ENCODE results near the gene ITPR3. TPM values are rescaled to one million over a fixed set of nuclear protein-coding genes. Genes with fewer than 3 reads are reported as not detected.
A peak's percentile ranks its signal among the peaks of the same experiment; 100 is the strongest.

Gene ITPR3
- total and polyA plus RNA-seq, 5 donors: 4.7 to 9.1 (median 6.4) TPM

DNA sequence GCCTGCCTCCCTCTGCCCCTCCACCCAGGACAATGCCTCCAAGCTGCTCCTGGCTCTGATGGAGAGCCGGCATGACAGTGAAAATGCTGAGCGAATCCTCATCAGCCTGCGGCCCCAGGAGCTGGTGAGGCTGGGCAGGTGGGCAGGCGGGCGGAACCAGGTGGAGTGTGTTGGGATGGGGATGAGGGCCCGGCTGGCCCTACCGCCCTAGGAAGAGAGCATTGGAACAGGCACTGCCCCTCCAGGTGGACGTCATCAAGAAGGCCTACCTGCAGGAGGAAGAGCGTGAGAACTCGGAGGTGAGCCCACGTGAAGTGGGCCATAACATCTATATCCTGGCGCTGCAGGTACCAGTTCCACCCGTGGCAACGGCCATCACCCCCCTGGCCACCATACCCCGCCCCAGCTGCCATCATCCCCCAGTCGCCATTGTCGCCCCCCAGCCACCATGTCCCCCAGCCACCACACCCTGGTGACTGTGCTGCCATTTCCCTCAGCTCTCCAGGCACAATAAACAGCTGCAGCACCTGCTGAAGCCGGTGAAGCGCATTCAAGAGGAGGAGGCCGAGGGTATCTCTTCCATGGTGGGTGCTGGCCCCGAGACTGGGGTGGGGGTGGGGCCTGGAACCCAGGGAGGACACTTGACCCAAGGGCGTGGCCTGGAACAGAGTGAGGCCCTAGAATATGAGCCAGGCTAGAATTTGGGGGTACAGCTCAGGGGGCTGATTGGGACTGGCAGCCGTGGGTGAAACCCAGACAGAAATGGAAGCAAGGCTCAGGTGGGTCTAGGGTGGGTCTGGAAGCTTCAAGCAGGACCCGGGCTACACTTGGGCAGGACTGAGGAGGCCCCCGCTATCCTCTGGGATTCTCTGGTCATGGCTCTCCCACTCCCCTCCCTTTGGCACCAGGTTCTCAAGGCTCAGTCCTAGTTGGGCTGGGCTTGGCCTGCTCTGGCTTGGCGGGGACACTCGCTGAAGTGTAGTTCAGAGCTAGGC lies 66.2 kb downstream of the ITPR3 start:
- no peaks in the 10 kb centered on the region for H3K9me3 ChIP-seq (ENCODE audit: control insufficient read depth, low read length)
- peak in 1 of 3 donors; percentile 43 for DNase-seq
- ATAC-seq: no peak
- intact Hi-C loops (cut with DNase I): no loop called here
- no peaks in the 10 kb centered on the region for H3K27me3 ChIP-seq (ENCODE audit: control insufficient read depth, insufficient read depth)
- no peak overlapping the region for H3K4me3 ChIP-seq (ENCODE audit: low read length)
- no peak overlapping the region for H3K27ac ChIP-seq (ENCODE audit: low read length)
- 93% methylated on average over 27 of the region's 27 CpGs for WGBS
- H3K4me1 ChIP-seq (ENCODE audit: control insufficient read depth, insufficient read depth, low read length): peaks cover 5% of the 10 kb centered on the region

- Histone ChIP-seq H3K4me3 (ENCODE audit: low read length) (no peak overlapping the region), H3K27ac (ENCODE audit: low read length) (no peak overlapping the region), H3K27me3 (ENCODE audit: control insufficient read depth, insufficient read depth) (no peaks in the 10 kb centered on the region), H3K9me3 (ENCODE audit: control insufficient read depth, low read length) (no peaks in the 10 kb centered on the region), H3K4me1 (ENCODE audit: control insufficient read depth, insufficient read depth, low read length) (peaks cover 11% of the 10 kb centered on the region)
- ATAC-seq (no peak), DNase-seq (peak in 1 of 3 donors; percentile 40)
- intact Hi-C loops (cut with DNase I): no loop called here
- WGBS: 94% methylated on average over 20 of the region's 20 CpGs
Observed at GRCh38 chr6:33688006-33688405, 66.9 kb downstream of the ITPR3 start.

GRCh38 chr6:33688451-33689147 lies 67.5 kb downstream of the ITPR3 start:
- WGBS: 92% methylated on average over 25 of the region's 25 CpGs
- H3K27ac ChIP-seq (ENCODE audit: low read length): no peak overlapping the region
- intact Hi-C loops (cut with DNase I): no loop called here
- DNase-seq (peak in 1 of 3 donors; percentile 32), ATAC-seq (no peak)
- no peaks in the 10 kb centered on the region for H3K9me3 ChIP-seq (ENCODE audit: control insufficient read depth, low read length)
- no peak overlapping the region for H3K4me3 ChIP-seq (ENCODE audit: low read length)
- H3K4me1 ChIP-seq (ENCODE audit: control insufficient read depth, insufficient read depth, low read length): peaks cover 11% of the 10 kb centered on the region
- no peaks in the 10 kb centered on the region for H3K27me3 ChIP-seq (ENCODE audit: control insufficient read depth, insufficient read depth)

DNA sequence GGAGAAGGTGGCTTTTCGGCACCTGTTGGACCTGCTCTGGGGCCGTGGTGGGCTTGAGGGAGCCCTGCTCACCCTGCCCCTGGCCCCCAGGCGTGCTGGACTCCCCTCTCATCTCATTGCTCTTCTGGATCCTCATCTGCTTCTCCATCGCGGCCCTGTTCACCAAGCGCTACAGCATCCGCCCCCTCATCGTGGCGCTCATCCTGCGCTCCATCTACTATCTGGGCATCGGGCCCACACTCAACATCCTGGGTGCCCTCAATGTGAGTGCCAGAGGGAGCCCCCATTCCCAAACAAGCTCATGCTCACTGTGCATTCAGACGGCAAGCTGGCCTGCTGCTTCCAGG lies 68.0 kb downstream of the ITPR3 start:
- Histone ChIP-seq H3K4me1 (ENCODE audit: control insufficient read depth, insufficient read depth, low read length) (peaks cover 11% of the 10 kb centered on the region), H3K9me3 (ENCODE audit: control insufficient read depth, low read length) (no peaks in the 10 kb centered on the region), H3K27ac (ENCODE audit: low read length) (no peak overlapping the region), H3K27me3 (ENCODE audit: control insufficient read depth, insufficient read depth) (no peaks in the 10 kb centered on the region), H3K4me3 (ENCODE audit: low read length) (no peak overlapping the region)
- DNase-seq: no peak
- ATAC-seq: no peak
- 77% methylated on average over 12 of the region's 12 CpGs for WGBS
- intact Hi-C loops (cut with DNase I): no loop called here

- Histone ChIP-seq H3K27me3 (ENCODE audit: control insufficient read depth, insufficient read depth) (no peaks in the 10 kb centered on the region), H3K27ac (ENCODE audit: low read length) (no peak overlapping the region), H3K4me1 (ENCODE audit: control insufficient read depth, insufficient read depth, low read length) (peaks cover 17% of the 10 kb centered on the region), H3K9me3 (ENCODE audit: control insufficient read depth, low read length) (no peaks in the 10 kb centered on the region), H3K4me3 (ENCODE audit: low read length) (no peak overlapping the region)
- intact Hi-C loops (cut with DNase I): loop anchor here in 1 of 4 donors (10.0 kb wide), 1 partner anchor 105 kb away; the partner anchor contains the start of gene BAK1
- 91% methylated on average over 10 of the region's 10 CpGs for WGBS
- no peak for ATAC-seq
- DNase-seq: no peak
Observed at GRCh38 chr6:33689879-33690278, 68.8 kb downstream of the ITPR3 start.

GRCh38 chr6:33690766-33691165 lies 69.6 kb downstream of the ITPR3 start:
- Histone ChIP-seq H3K4me3 (ENCODE audit: low read length) (no peak overlapping the region), H3K4me1 (ENCODE audit: control insufficient read depth, insufficient read depth, low read length) (peaks cover 24% of the 10 kb centered on the region), H3K27ac (ENCODE audit: low read length) (no peak overlapping the region), H3K9me3 (ENCODE audit: control insufficient read depth, low read length) (no peaks in the 10 kb centered on the region), H3K27me3 (ENCODE audit: control insufficient read depth, insufficient read depth) (no peaks in the 10 kb centered on the region)
- 81% methylated on average over 13 of the region's 13 CpGs for WGBS
- ATAC-seq: no peak
- DNase-seq: no peak
- intact Hi-C loops (cut with DNase I): loop anchor here in 1 of 4 donors (10.0 kb wide), 1 partner anchor 106 kb away; the partner anchor contains the start of gene BAK1

- no peak for DNase-seq
- WGBS: 82% methylated on average over 15 of the region's 15 CpGs
- no peaks in the 10 kb centered on the region for H3K27me3 ChIP-seq (ENCODE audit: control insufficient read depth, insufficient read depth)
- peak overlapping the region; percentile 49 for H3K27ac ChIP-seq (ENCODE audit: low read length)
- intact Hi-C loops (cut with DNase I): loop anchor here in 1 of 4 donors (10.0 kb wide), 1 partner anchor 107 kb away; the partner anchor contains the start of gene BAK1
- ATAC-seq: no peak
- no peaks in the 10 kb centered on the region for H3K9me3 ChIP-seq (ENCODE audit: control insufficient read depth, low read length)
- no peak overlapping the region for H3K4me3 ChIP-seq (ENCODE audit: low read length)
- peaks cover 30% of the 10 kb centered on the region for H3K4me1 ChIP-seq (ENCODE audit: control insufficient read depth, insufficient read depth, low read length)
Observed at GRCh38 chr6:33691456-33692077, 70.4 kb downstream of the ITPR3 start.

- H3K9me3 ChIP-seq (ENCODE audit: control insufficient read depth, low read length): no peaks in the 10 kb centered on the region
- 55% methylated on average over 12 of the region's 12 CpGs for WGBS
- DNase-seq (peak in 2 of 3 donors; percentile 82 to 91), ATAC-seq (peak in 1 of 2 donors; percentile 68)
- H3K4me1 ChIP-seq (ENCODE audit: control insufficient read depth, insufficient read depth, low read length): peaks cover 35% of the 10 kb centered on the region
- no peak overlapping the region for H3K4me3 ChIP-seq (ENCODE audit: low read length)
- H3K27ac ChIP-seq (ENCODE audit: low read length): peak overlapping the region; percentile 89
- intact Hi-C loops (cut with DNase I): loop anchor here in 1 of 4 donors (10.0 kb wide), 1 partner anchor 107 kb away; the partner anchor contains the start of gene BAK1
- H3K27me3 ChIP-seq (ENCODE audit: control insufficient read depth, insufficient read depth): no peaks in the 10 kb centered on the region
Observed at GRCh38 chr6:33692078-33692759, 71.1 kb downstream of the ITPR3 start.

DNA sequence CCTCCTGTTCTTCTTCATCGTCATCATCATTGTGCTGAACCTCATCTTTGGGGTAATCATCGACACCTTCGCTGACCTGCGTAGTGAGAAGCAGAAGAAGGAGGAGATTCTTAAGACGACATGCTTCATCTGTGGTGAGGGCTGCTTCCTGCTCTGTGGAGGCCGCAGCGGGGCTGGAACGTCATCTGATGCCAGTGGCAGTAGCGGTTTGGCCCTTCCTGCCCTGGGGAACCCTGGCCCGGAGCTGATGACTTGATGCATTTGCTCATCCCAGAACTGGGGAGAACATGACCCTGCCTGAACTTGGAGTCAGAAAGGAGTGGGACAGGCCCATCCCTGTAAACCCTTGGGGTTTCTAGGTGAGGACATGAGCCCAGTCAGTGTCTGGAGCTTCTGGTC lies 71.6 kb downstream of the ITPR3 start:
- Histone ChIP-seq H3K4me3 (ENCODE audit: low read length) (no peak overlapping the region), H3K27ac (ENCODE audit: low read length) (peak overlapping the region; percentile 89), H3K9me3 (ENCODE audit: control insufficient read depth, low read length) (no peaks in the 10 kb centered on the region), H3K4me1 (ENCODE audit: control insufficient read depth, insufficient read depth, low read length) (peaks cover 40% of the 10 kb centered on the region), H3K27me3 (ENCODE audit: control insufficient read depth, insufficient read depth) (no peaks in the 10 kb centered on the region)
- DNase-seq (peak in 1 of 3 donors; percentile 71), ATAC-seq (no peak)
- intact Hi-C loops (cut with DNase I): loop anchor here in 1 of 4 donors (10.0 kb wide), 1 partner anchor 108 kb away; the partner anchor contains the start of gene BAK1
- 56% methylated on average over 10 of the region's 10 CpGs for WGBS
